ENCODE data around the gene ARHGAP44. TPM values are rescaled to one million over a fixed set of nuclear protein-coding genes. Genes with fewer than 3 reads are reported as not detected.
"Not testable (repeated sequence)": the region's sequence is repeated elsewhere in the genome, so short reads cannot be mapped to it uniquely, and the experiment has no call there.

Gene ARHGAP44
- total RNA-seq, 1 donor from 2014 or later = 16.4 TPM

- DNase-seq = no peak
These were observed 175.5 kb downstream of the ARHGAP44 start for GRCh38 chr17:12964840-12965239.

- DNase-seq = no peak
These were observed 176.7 kb downstream of the ARHGAP44 start for GRCh38 chr17:12965988-12966387.

- DNase-seq = no peak
These were observed 177.1 kb downstream of the ARHGAP44 start for GRCh38 chr17:12966413-12966812.

- no peak for DNase-seq
These were observed 178.7 kb downstream of the ARHGAP44 start for GRCh38 chr17:12967962-12968361.

GRCh38 chr17:12973496-12974004 lies 184.3 kb downstream of the ARHGAP44 start:
- DNase-seq = peak; percentile 35

GRCh38 chr17:12974005-12974531 lies 184.8 kb downstream of the ARHGAP44 start:
- no peak for DNase-seq

GRCh38 chr17:12977008-12977751 lies 187.9 kb downstream of the ARHGAP44 start:
- DNase-seq = no peak

- not testable (repeated sequence) for DNase-seq
These were observed 189.5 kb downstream of the ARHGAP44 start for GRCh38 chr17:12978787-12979186.

GRCh38 chr17:12979246-12979645 lies 189.9 kb downstream of the ARHGAP44 start:
- no peak for DNase-seq

GRCh38 chr17:12979826-12980500 lies 190.7 kb downstream of the ARHGAP44 start:
- no peak for DNase-seq

GRCh38 chr17:12982224-12982623 lies 192.9 kb downstream of the ARHGAP44 start:
- no peak for DNase-seq

- peak; percentile 65 for DNase-seq
These were observed 194.9 kb downstream of the ARHGAP44 start for GRCh38 chr17:12983991-12984884.

- DNase-seq = no peak
These were observed 196.4 kb downstream of the ARHGAP44 start for GRCh38 chr17:12985431-12986293.

- DNase-seq = no peak
These were observed 197.8 kb downstream of the ARHGAP44 start for GRCh38 chr17:12987120-12987519.

- DNase-seq = no peak
These were observed 200.9 kb downstream of the ARHGAP44 start for GRCh38 chr17:12990041-12990808.

GRCh38 chr17:12990926-12991325 lies 201.6 kb downstream of the ARHGAP44 start:
- DNase-seq = no peak

- DNase-seq = no peak
These were observed 203.4 kb downstream of the ARHGAP44 start for GRCh38 chr17:12992676-12993075.

- DNase-seq = no peak
These were observed 204.3 kb downstream of the ARHGAP44 start for GRCh38 chr17:12993631-12994030.

- no peak for DNase-seq
These were observed 205.2 kb downstream of the ARHGAP44 start for GRCh38 chr17:12994341-12995074.
